ENCODE results near the gene ANKDD1A.

The ANKDD1A gene

DNA sequence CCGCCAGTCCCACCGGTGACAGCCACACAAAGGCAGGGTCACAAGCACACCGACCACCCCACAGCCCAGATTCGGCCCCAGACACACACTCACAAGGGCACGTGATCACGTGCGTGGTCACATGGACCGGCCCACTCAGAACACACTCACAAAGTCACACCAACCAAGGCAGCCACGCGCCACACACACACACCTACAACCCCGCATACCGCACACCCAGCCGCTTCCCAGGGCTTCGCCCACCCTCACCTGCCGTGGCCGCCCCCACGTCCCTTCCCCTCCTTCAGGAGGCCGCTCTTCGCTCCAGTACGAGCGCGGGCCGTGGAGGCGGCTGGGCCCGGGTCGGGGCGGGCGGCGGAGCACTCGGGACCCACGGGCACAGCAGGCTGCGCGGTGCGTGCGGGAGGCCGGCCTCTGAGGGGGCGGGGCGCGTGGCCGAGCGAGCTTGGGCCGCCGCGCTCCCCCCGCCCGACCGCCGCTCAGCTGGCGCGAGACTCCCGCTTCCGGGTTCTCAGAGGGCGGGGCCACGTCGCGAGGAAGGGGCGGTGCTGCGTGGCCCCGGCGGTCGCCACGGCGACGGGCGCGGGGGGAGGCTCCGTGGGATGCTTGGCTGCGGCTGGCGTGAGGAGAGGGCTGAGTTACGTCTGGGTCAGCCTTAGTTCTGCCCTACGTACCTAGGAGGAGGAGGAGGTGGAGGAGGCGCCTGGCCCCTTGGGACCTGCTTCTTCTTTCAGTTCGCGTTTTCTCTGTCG is 77.9 kb downstream of the ANKDD1A start, which contains the start of gene SPG21 (continued):
- TF ChIP-seq PRDM4 (tag by site-specific recombination; IDR thresholded peaks at IDR 0.05) (no peak), ZNF155 (tag by site-specific recombination; IDR thresholded peaks at IDR 0.05) (no peak), ZBTB44 (tag by site-specific recombination; IDR thresholded peaks at IDR 0.05) (no peak; the same call in 1 of the 2 replicates), SCRT2 (tag by site-specific recombination; IDR thresholded peaks at IDR 0.05) (no peak), TCF7L2 (IDR thresholded peaks at IDR 0.05; ENCODE audit: borderline replicate concordance, low read depth, low read length) (no peak), ZNF707 (tag by site-specific recombination; IDR thresholded peaks at IDR 0.05) (no peak), ZNF544 (tag by site-specific recombination; IDR thresholded peaks at IDR 0.05) (no peak), ZNF423 (tag by site-specific recombination; IDR thresholded peaks at IDR 0.05) (no peak), ZSCAN18 (tag by site-specific recombination; IDR thresholded peaks at IDR 0.05) (no peak), CTCF (tag by site-specific recombination; IDR thresholded peaks at IDR 0.05) (0 out of 2 replicates have a peak, but pooled peaks have one; percentile 25), ZNF76 (tag by site-specific recombination; IDR thresholded peaks at IDR 0.05; ENCODE audit: borderline replicate concordance, low read depth) (peak; percentile 37; the same call in 1 of the 2 replicates), ZSCAN23 (tag by site-specific recombination; IDR thresholded peaks at IDR 0.05) (no peak), WT1 (tag by site-specific recombination; IDR thresholded peaks at IDR 0.05) (no peak), ZNF280D (tag by site-specific recombination; IDR thresholded peaks at IDR 0.05) (no peak), ZFP69B (tag by site-specific recombination; IDR thresholded peaks at IDR 0.05) (peak; percentile 69), YY2 (tag by site-specific recombination; IDR thresholded peaks at IDR 0.05) (peak; percentile 62; the same call in 1 of the 2 replicates), ZFP41 (tag by site-specific recombination; IDR thresholded peaks at IDR 0.05; ENCODE audit: borderline replicate concordance) (no peak), ZNF654 (tag by site-specific recombination; IDR thresholded peaks at IDR 0.05; ENCODE audit: low read depth) (no peak)
- TF ChIP-seq, protein P1, sequence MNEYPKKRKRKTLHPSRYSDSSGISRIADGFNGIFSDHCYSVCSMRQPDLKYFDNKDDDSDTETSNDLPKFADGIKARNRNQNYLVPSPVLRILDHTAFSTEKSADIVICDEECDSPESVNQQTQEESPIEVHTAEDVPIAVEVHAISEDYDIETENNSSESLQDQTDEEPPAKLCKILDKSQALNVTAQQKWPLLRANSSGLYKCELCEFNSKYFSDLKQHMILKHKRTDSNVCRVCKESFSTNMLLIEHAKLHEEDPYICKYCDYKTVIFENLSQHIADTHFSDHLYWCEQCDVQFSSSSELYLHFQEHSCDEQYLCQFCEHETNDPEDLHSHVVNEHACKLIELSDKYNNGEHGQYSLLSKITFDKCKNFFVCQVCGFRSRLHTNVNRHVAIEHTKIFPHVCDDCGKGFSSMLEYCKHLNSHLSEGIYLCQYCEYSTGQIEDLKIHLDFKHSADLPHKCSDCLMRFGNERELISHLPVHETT (tag by site-specific recombination; IDR thresholded peaks at IDR 0.05) = no peak
- TF ChIP-seq, protein P2, sequence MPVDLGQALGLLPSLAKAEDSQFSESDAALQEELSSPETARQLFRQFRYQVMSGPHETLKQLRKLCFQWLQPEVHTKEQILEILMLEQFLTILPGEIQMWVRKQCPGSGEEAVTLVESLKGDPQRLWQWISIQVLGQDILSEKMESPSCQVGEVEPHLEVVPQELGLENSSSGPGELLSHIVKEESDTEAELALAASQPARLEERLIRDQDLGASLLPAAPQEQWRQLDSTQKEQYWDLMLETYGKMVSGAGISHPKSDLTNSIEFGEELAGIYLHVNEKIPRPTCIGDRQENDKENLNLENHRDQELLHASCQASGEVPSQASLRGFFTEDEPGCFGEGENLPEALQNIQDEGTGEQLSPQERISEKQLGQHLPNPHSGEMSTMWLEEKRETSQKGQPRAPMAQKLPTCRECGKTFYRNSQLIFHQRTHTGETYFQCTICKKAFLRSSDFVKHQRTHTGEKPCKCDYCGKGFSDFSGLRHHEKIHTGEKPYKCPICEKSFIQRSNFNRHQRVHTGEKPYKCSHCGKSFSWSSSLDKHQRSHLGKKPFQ (tag by site-specific recombination; IDR thresholded peaks at IDR 0.05) = peak; percentile 98
- TF ChIP-seq, protein P3, sequence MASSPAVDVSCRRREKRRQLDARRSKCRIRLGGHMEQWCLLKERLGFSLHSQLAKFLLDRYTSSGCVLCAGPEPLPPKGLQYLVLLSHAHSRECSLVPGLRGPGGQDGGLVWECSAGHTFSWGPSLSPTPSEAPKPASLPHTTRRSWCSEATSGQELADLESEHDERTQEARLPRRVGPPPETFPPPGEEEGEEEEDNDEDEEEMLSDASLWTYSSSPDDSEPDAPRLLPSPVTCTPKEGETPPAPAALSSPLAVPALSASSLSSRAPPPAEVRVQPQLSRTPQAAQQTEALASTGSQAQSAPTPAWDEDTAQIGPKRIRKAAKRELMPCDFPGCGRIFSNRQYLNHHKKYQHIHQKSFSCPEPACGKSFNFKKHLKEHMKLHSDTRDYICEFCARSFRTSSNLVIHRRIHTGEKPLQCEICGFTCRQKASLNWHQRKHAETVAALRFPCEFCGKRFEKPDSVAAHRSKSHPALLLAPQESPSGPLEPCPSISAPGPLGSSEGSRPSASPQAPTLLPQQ (tag by site-specific recombination; IDR thresholded peaks at IDR 0.05) = peak; percentile 65

Data from HEK293 (cell line).